Aorta (tissue), 5 donors: Measurements from ENCODE around the gene DPYSL4. TPM values are rescaled to one million over a fixed set of nuclear protein-coding genes. Genes with fewer than 3 reads are reported as not detected.

Experiments
- ATAC-seq: fragments of 200-7000 bp; cut with Tn5 transposase; one replicate; pipeline ENCODE4 v1.9.1; 2022; ENCODE audit warnings: moderate library complexity; ENCODE audit not compliant: low FRiP score
- DNase-seq, 2 donors: peaks; one replicate each; pipeline ENCODE4 v3.0.0-alpha.2; 2020
- H3K27ac ChIP-seq, 2 donors: one replicate each; pipeline ENCODE4 v1.5.1; 2013; ENCODE audit warnings: low read length in 2 of 2, mild to moderate bottlenecking in 2 of 2, moderate library complexity in 2 of 2, control low read depth in 1 of 2, inconsistent platforms in 1 of 2, low read depth in 1 of 2
- H3K27me3 ChIP-seq, 2 donors: one replicate each; pipeline ENCODE4 v1.6.1; 2013; ENCODE audit warnings: control low read depth in 1 of 2, low read length in 1 of 2, mild to moderate bottlenecking in 1 of 2, moderate library complexity in 1 of 2; ENCODE audit not compliant: insufficient read depth in 2 of 2, control insufficient read depth in 1 of 2
- H3K36me3 ChIP-seq, 2 donors: one replicate each; pipeline ENCODE4 v1.6.1; 2013; ENCODE audit warnings: control low read depth in 1 of 2, low read length in 1 of 2, mild to moderate bottlenecking in 1 of 2; ENCODE audit not compliant: insufficient read depth in 2 of 2, control insufficient read depth in 1 of 2
- H3K4me1 ChIP-seq, 2 donors: one replicate each; pipeline ENCODE4 v1.6.1; 2013; ENCODE audit warnings: low read length in 2 of 2, control low read depth in 1 of 2, mild to moderate bottlenecking in 1 of 2, moderate library complexity in 1 of 2; ENCODE audit not compliant: insufficient read depth in 2 of 2, control insufficient read depth in 1 of 2
- H3K4me3 ChIP-seq, 2 donors: one replicate each; pipeline ENCODE4 v1.5.1; 2013; ENCODE audit warnings: low read length in 2 of 2, control low read depth in 1 of 2, mild to moderate bottlenecking in 1 of 2
- H3K9me3 ChIP-seq: one replicate; pipeline ENCODE4 v1.6.1; 2013; ENCODE audit warnings: mild to moderate bottlenecking, low read length; ENCODE audit not compliant: control insufficient read depth
- WGBS, 2 donors: extraction: QIAGEN DNeasy Blood & Tissue Kit; methylation state at CpG; one replicate each; pipeline ENCODE4 v1.1.7; 2013; 5-methylcytosine and 5-hydroxymethylcytosine counted together
- intact Hi-C, 2 donors: fragments of 100-400 bp; cut with DNase I; formaldehyde crosslinking; loops; one replicate each; pipeline versions ENCODE4 v1.14.2 to v1.15.0; 2022
- polyA plus RNA-seq, 2 donors: library from polyadenylated mRNA; stranded (reverse); fragments of 200-250 nt; gene quantifications; one replicate each; pipeline ENCODE4 v1.2.3, GENCODE V29; 2013
- total RNA-seq, 2 donors: library from RNA; stranded (reverse); fragmentation: NEBNext Ultra II Directional; extraction: Animal tissue kit (Norgen Biotek cat#: 25700); gene quantifications; one replicate each; pipeline ENCODE4 v1.2.1, GENCODE V29; 2021
- donor health status: healthy with polysubstance abuse.
- donor health status: Bipolar disorder and iron deficiency.
- donor health status: DM: no; HTN: no; CAD: no.
- donor health status: DM: no; HTN: no; CAD: no.
- donor health status: DM: yes; HTN: yes; CAD: no.

DPYSL4 gene
- total and polyA plus RNA-seq, 4 donors = 0.84 to 1.4 (median 0.95) TPM; not detected in 1

- Histone ChIP-seq H3K27me3 (no peaks in the 10 kb centered on the region), H3K4me3 (no peak overlapping the region), H3K36me3 (no peaks in the 10 kb centered on the region), H3K4me1 (no peaks in the 10 kb centered on the region), H3K9me3 (no peaks in the 10 kb centered on the region), H3K27ac (no peak overlapping the region)
- intact Hi-C loops = no loop called here
- WGBS, 2 donors = 41 to 42% methylated on average over 19 of the region's 19 CpGs
- ATAC-seq (no peak), DNase-seq (no peak)
Measured at GRCh38 chr10:132253092-132253687, 66.4 kb downstream of the DPYSL4 start.

GRCh38 chr10:132254841-132255240 lies 68.1 kb downstream of the DPYSL4 start:
- H3K27ac ChIP-seq = no peak overlapping the region
- intact Hi-C loops = no loop called here
- H3K9me3 ChIP-seq = no peaks in the 10 kb centered on the region
- no peaks in the 10 kb centered on the region for H3K27me3 ChIP-seq
- DNase-seq (no peak), ATAC-seq (no peak)
- H3K36me3 ChIP-seq = no peaks in the 10 kb centered on the region
- H3K4me3 ChIP-seq = no peak overlapping the region
- 72 to 73% methylated on average over 14 of the region's 14 CpGs for WGBS, 2 donors
- no peaks in the 10 kb centered on the region for H3K4me1 ChIP-seq

Other genes with a start within 250 kb of the DPYSL4 start
- 10 to 100 TPM; 29.4 to 32.7 TPM for gene BNIP3, start 205.0 kb upstream of the DPYSL4 start, total RNA-seq
- gene BNIP3, start 205.0 kb upstream of the DPYSL4 start, polyA plus RNA-seq = 10 to 100 TPM; 17.3 to 20.4 TPM
- gene JAKMIP3, start 121.0 kb upstream of the DPYSL4 start, total RNA-seq = under 1 TPM; 0.23 to 0.99 TPM
- gene JAKMIP3, start 121.0 kb upstream of the DPYSL4 start, polyA plus RNA-seq = under 1 TPM in 1 of 2 donors, not detected in 1; 0.36 TPM
- gene STK32C, start 121.0 kb downstream of the DPYSL4 start, total RNA-seq = 10 to 100 TPM in 1 of 2 donors, 1 to 10 TPM in 1; 7.1 to 12.2 TPM
- 10 to 100 TPM in 1 of 2 donors, 1 to 10 TPM in 1; 4.9 to 12.4 TPM for gene STK32C, start 121.0 kb downstream of the DPYSL4 start, polyA plus RNA-seq
- 10 to 100 TPM in 1 of 2 donors, 1 to 10 TPM in 1; 4.6 to 11.7 TPM for gene LRRC27, start 145.2 kb downstream of the DPYSL4 start, total RNA-seq
- 1 to 10 TPM; 3.1 to 9.0 TPM for gene LRRC27, start 145.2 kb downstream of the DPYSL4 start, polyA plus RNA-seq
- gene PWWP2B, start 210.3 kb downstream of the DPYSL4 start, total RNA-seq = 1 to 10 TPM; 6.8 to 8.7 TPM
- gene PWWP2B, start 210.3 kb downstream of the DPYSL4 start, polyA plus RNA-seq = 1 to 10 TPM; 2.0 to 3.6 TPM